GM19238 (cell line): Measurements from ENCODE around the gene CAMK2D.

Source experiments
- DNase-seq: peaks from one replicate; pipeline ENCODE4 v3.0.0; 2011; ENCODE audit warnings: low spot score; ENCODE audit not compliant: insufficient read length

CAMK2D gene

DNA sequence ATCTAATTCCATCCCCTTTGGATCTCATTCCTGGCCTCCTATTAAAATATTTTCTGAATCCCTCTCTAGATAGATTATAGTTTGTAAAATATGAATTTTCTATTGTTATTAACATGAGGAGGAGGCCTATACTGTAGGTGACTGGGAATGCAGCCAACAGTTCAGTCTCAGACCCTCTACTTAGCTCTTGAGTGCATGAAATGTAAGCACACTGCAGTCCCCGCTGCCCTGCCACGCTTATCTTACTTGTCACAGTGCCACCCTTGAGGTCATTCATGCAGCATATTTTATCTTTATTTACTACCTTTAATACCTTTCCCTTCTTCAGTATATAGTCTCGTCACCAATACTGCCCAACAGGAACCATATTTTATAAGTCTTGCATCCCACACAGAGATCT is 151.0 kb downstream of the CAMK2D start:
- no peak for DNase-seq

- no peak for DNase-seq
Measured at GRCh38 chr4:113607998-113608397, 153.5 kb downstream of the CAMK2D start.

DNA sequence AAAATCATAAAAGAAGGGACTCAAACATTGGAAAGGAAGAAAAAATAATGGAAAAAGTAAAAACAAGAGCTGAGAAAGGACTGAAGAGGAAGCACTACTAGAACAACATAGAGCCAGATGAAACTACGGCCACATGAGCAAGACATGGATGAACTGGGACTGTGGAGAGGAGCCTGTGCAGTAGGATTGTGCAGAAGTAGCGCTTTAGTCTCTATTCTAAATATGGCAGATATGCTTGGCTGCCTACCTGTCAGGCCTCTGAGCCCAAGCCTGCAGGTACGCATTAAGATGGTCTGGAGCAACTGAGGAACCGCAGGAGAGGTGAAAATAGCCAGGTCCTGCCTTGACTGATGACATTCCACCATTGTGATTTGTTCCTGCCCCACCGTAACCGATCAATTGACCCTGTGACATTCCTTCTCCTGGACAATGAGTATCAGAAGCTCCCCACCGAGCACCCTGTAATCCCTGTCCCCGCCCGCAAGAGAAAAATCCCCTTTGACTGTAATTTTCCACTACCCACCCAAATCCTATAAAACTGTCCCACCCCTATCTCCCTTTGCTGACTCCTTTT is 154.3 kb downstream of the CAMK2D start:
- no peak for DNase-seq

GRCh38 chr4:113604955-113605354 is 156.6 kb downstream of the CAMK2D start:
- DNase-seq: no peak

- DNase-seq: no peak
Measured at GRCh38 chr4:113603911-113604310, 157.6 kb downstream of the CAMK2D start.

GRCh38 chr4:113602646-113603228 is 158.8 kb downstream of the CAMK2D start:
- DNase-seq: no peak

- no peak for DNase-seq
Measured at GRCh38 chr4:113601636-113602035, 159.9 kb downstream of the CAMK2D start.

DNA sequence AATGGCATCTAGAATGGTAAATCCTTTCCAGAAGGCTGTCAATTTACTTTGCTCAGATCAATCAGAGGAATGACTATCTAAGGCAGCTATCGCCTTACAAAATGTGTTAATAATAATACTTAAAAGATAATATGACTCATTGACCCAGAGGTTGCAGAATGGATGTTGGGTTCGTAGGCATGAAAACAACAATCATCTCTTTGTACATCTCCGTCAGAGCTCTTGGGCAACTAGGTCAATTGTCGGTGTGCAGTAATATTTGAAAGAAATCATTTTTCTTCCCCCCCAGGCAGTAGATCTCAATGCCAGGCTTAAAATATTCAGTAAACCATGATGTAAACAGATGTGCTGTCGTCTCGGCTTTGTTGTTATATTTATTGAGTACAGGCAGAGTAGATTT is 165.1 kb downstream of the CAMK2D start:
- DNase-seq: no peak

- DNase-seq: no peak
Measured at GRCh38 chr4:113594231-113594556, 167.3 kb downstream of the CAMK2D start.

GRCh38 chr4:113593400-113594230 is 167.9 kb downstream of the CAMK2D start:
- DNase-seq: no peak

DNA sequence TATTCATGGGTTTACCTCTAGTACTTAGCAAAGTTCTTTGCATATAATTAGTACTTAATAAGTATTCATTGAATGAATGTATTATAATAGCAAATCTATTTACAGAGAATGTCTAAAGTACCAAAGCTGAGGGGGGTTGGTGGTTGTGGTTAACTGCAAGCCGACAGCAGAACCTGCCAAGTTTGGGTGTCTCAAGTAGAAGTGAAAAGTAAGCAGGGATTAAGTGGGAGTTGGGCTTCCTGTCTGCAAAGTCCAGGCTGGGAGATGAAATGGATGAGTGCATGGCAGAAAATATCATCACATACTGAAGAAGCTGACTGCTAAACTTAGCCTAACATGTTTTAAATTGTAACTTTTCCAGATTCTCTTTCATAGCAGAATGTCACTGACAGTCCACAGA is 169.6 kb downstream of the CAMK2D start:
- DNase-seq: no peak

DNA sequence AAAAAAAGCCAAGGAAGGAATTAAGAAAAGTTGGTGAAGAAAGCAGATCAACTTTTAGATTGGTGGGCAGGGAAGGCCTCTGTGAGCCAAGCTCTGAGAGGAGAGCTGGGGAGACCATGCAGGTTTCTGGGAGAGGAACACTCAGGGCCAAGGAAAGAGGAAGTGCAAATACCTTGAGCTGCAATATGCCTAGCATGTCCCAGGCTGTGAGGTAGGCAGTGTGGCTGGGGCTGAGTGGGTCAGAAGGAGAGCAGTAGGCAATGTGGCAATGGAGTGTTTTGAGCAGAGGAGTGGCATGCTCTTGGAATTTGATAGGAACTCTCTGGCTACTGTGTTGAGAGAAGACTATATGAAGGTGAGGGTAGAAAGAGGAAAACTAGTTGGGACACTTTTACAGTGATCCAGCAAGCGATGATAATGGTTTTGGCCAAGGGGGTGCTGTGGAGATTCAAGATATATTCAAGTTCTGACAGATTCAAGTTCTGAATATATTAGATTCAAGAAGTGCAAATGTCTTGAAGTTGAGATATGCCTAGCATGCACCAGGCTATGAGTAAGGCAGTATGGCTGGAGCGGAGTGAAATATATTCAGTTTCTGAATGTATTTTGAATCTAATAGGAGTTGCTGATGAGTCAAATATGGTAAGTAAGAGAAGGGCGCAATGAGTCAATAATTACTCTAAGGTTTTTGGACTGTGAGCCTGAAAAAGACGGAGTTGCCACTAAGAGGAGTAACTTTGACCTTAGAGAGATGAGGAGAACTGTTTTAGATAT is 172.5 kb downstream of the CAMK2D start:
- no peak for DNase-seq

- no peak for DNase-seq
Measured at GRCh38 chr4:113587640-113588275, 173.8 kb downstream of the CAMK2D start.

DNA sequence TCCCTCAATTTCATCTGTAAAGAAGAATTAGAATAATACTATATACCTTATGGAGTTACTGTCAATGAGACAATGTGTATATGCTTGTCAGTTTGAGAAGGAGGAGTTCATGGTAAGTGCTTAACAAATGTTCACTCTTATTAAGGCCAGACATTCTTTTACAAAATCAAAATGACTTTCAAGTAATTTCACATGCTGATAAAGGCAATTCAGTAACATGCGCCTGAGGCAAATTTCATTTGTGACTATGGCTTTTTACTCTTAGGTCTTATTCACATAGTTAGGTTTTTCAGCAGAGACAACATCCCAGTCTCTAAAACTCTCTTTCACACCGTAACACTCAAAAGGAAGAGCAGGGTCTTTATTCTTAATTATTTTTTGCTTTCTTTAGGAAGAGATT is 174.4 kb downstream of the CAMK2D start:
- no peak for DNase-seq

GRCh38 chr4:113586072-113586471 is 175.5 kb downstream of the CAMK2D start:
- no peak for DNase-seq

DNA sequence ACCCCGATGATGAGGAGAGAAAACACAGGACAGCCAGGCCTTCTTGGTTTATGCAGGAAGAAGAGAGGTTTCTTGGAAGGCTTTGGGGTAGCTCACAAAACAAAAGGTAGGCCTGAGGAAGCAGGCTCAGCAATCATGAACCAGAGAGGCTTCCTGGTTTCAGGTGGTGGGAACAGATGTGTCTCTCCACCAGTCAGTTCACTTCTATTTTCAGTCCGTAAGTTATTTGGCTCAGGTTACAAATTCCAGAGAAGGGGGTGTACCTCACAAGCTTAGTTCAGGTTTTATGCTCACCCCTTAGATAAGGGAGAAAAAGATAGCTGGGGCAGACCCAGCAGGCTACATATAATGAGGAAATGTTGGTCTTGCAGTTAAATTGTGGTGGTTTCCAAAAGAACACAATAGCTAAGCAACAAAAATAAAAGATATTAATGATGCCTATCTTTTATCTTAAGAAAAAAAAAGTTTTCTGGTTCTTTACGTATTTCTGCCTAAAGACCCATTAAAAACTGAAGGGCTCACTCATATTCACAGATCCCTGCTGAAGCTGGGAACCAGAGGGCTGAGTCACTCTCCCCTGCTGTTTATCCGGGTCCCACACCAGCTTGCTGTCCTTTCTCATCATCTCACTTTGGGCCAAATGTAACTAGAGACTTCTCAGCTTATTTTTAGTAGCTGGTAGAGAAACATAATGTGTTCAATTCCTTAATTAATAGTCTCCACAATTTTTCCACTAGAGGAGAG is 177.0 kb downstream of the CAMK2D start:
- no peak for DNase-seq

DNA sequence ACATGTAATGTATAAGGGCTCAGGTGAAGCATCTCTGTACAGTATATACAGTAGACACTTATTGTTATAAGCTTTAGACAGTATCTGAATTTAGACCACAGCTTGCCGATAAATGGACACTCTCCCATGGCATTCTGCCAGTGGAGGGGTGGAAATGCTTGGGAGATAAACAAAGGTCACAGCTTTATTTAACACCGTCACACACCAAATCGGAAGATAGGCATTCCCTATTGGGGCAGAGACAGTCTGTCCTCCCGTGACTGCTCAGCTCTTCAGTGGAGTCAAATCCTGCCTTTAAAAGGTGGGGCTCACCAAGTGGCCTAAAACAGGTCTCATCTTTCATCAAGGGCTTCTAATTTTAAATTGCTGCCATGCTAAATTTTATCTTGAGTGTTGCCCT is 178.8 kb downstream of the CAMK2D start:
- no peak for DNase-seq

- no peak for DNase-seq
Measured at GRCh38 chr4:113579360-113579759, 182.2 kb downstream of the CAMK2D start.

DNA sequence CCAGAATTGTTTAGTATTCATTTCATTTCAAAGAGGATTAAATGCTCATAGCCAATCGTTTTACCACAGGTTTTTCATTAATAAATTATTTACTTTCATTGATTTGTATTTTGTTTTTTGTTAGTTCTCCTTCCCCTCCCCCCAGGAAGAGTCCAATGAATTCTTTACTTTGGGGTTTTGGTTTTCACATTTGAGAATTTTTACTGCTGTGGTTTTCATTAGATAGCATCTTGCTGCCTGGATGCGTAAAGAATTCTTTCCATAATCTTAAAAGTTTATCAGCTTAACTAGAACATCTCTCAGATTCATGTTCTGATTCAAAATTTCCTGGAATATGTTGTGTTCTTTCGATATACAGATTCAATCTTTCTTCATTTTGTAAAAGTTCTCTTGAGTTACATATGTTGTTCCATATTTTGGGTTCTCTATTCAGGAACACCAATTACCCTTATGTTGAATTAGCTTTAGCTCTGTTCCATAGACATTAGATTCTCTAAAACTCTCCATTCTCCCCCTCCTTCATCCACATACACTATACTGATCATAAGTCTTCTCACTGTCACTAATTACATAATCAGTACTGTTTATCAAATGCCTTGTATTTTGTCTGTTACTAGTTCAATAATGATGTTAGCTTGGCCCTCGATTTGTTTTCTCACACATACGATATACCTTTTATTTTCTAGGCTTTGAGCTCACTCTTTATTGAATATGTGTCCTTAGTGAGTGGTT is 184.4 kb downstream of the CAMK2D start:
- no peak for DNase-seq

- DNase-seq: no peak
Measured at GRCh38 chr4:113575401-113575800, 186.1 kb downstream of the CAMK2D start.
